Stimulated activated CD4-positive, alpha-beta T cell treated with anti-CD3 and anti-CD28 coated beads, TNF-alpha, amount 100 ng/mL, for 48 hours (primary cell): ENCODE results near the gene CELF4.

ENCODE experiments used
- DNase-seq, 3 donors: peaks; one replicate each; pipeline ENCODE4 v3.0.0-alpha.2; 2020; ENCODE audit warnings: low read depth in 3 of 3

CELF4 gene

GRCh38 chr18:37572736-37573135 is 7.1 kb upstream of the CELF4 start:
- no peak for DNase-seq

- no peak for DNase-seq
These were observed 5.7 kb upstream of the CELF4 start for GRCh38 chr18:37571266-37571665.

GRCh38 chr18:37570336-37570930 is 4.8 kb upstream of the CELF4 start:
- no peak for DNase-seq

- DNase-seq = no peak
These were observed 3.1 kb upstream of the CELF4 start for GRCh38 chr18:37568671-37569070.

GRCh38 chr18:37567994-37568359 is 2.4 kb upstream of the CELF4 start:
- no peak for DNase-seq

GRCh38 chr18:37567061-37567993 is 1.7 kb upstream of the CELF4 start:
- DNase-seq = no peak

GRCh38 chr18:37566479-37567060 is 972 bp upstream of the CELF4 start:
- DNase-seq = no peak

- no peak for DNase-seq
These were observed 430 bp upstream of the CELF4 start for GRCh38 chr18:37565977-37566478.

GRCh38 chr18:37564711-37565100 is 892 bp downstream of the CELF4 start:
- DNase-seq = no peak

- DNase-seq = no peak
These were observed 1.6 kb downstream of the CELF4 start for GRCh38 chr18:37563931-37564392.

- DNase-seq = no peak
These were observed 3.6 kb downstream of the CELF4 start for GRCh38 chr18:37561986-37562385.

- DNase-seq = no peak
These were observed 5.6 kb downstream of the CELF4 start for GRCh38 chr18:37560003-37560402.

GRCh38 chr18:37559194-37559593 is 6.4 kb downstream of the CELF4 start:
- DNase-seq = no peak

- DNase-seq = no peak
These were observed 11.2 kb downstream of the CELF4 start for GRCh38 chr18:37554399-37554787.

- DNase-seq = no peak
These were observed 11.8 kb downstream of the CELF4 start for GRCh38 chr18:37553633-37554398.

GRCh38 chr18:37552286-37552685 is 13.3 kb downstream of the CELF4 start:
- no peak for DNase-seq

- no peak for DNase-seq
These were observed 13.8 kb downstream of the CELF4 start for GRCh38 chr18:37551846-37552245.

GRCh38 chr18:37551249-37551648 is 14.3 kb downstream of the CELF4 start:
- DNase-seq = no peak

- DNase-seq = no peak
These were observed 15.3 kb downstream of the CELF4 start for GRCh38 chr18:37550118-37550875.

GRCh38 chr18:37548679-37549289 is 16.8 kb downstream of the CELF4 start:
- DNase-seq = no peak
